DOHH2 (cell line): ENCODE data around the gene MEGF11.

Experiments
- EZH2phosphoT487 ChIP-seq: fragments of 200-600 bp; sonication (generic); IDR thresholded peaks from 2 replicates; pipeline ENCODE4 v1.6.1; 2017; ENCODE audit warnings: borderline replicate concordance, mild to moderate bottlenecking, antibody characterized with exemption, low read length, moderate library complexity, mixed read lengths
- TF ChIP-seq, protein P1 (sequence below): fragments of 200-600 bp; sonication (generic); IDR thresholded peaks from one replicate; pipeline ENCODE4 v1.5.1; 2014; ENCODE audit warnings: antibody characterized with exemption, mild to moderate bottlenecking, low read depth, low read length; ENCODE audit not compliant: poor library complexity, severe bottlenecking

GRCh38 chr15:66291816-66292570 is 38.4 kb upstream of the MEGF11 start:
- TF ChIP-seq, protein P1, sequence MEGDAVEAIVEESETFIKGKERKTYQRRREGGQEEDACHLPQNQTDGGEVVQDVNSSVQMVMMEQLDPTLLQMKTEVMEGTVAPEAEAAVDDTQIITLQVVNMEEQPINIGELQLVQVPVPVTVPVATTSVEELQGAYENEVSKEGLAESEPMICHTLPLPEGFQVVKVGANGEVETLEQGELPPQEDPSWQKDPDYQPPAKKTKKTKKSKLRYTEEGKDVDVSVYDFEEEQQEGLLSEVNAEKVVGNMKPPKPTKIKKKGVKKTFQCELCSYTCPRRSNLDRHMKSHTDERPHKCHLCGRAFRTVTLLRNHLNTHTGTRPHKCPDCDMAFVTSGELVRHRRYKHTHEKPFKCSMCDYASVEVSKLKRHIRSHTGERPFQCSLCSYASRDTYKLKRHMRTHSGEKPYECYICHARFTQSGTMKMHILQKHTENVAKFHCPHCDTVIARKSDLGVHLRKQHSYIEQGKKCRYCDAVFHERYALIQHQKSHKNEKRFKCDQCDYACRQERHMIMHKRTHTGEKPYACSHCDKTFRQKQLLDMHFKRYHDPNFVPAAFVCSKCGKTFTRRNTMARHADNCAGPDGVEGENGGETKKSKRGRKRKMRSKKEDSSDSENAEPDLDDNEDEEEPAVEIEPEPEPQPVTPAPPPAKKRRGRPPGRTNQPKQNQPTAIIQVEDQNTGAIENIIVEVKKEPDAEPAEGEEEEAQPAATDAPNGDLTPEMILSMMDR = no peak
- no peak for TF ChIP-seq EZH2phosphoT487
